HEK293 (cell line): ENCODE data around the gene KATNAL1.

Experiments used
- CTCF ChIA-PET: fragments of 350-600 bp; formaldehyde crosslinking; extraction: SDS; loops from one replicate; lab custom pipeline; 2021; ENCODE audit warnings: antibody characterized with exemption; lab: Yijun Ruan, JAX
- POLR2A ChIA-PET: fragments of 300-600 bp; formaldehyde crosslinking; extraction: SDS; loops from one replicate; lab custom pipeline; 2020; ENCODE audit warnings: antibody characterized with exemption, inconsistent platforms; lab: Yijun Ruan, JAX
- H3K27ac ChIP-seq: fragments of 200-500 bp; sonication (Bioruptor generic); 2 replicates; pipeline ENCODE4 v1.5.1; 2014; ENCODE audit warnings: low read depth, low read length, control low read depth, inconsistent platforms; ENCODE audit errors: extremely low read depth
- H3K36me3 ChIP-seq, 2 experiments: fragments of 200-500 bp in 1 of 2; sonication (Bioruptor generic) in 1 of 2; 1 replicate in 1 of 2; 2 replicates in 1 of 2; pipeline ENCODE4 v1.5.1; 2014 to 2017; ENCODE audit warnings: inconsistent platforms in 2 of 2, low read length in 2 of 2; ENCODE audit not compliant: control insufficient read depth in 2 of 2, insufficient read depth in 1 of 2
- H3K4me1 ChIP-seq: fragments of 200-500 bp; sonication (Bioruptor generic); 2 replicates; pipeline ENCODE4 v1.5.1; 2014; ENCODE audit warnings: mild to moderate bottlenecking, low read length, inconsistent platforms; ENCODE audit not compliant: control insufficient read depth, insufficient read depth
- H3K4me3 ChIP-seq: 2 replicates; pipeline ENCODE4 v1.5.1; 2011; ENCODE audit warnings: low read depth, mild to moderate bottlenecking, control low read depth, low read length, moderate library complexity
- H3K9me3 ChIP-seq: fragments of 200-500 bp; sonication (Bioruptor generic); 2 replicates; pipeline ENCODE4 v1.5.1; 2014; ENCODE audit warnings: low read depth, low read length, inconsistent platforms; ENCODE audit not compliant: control insufficient read depth, insufficient read depth
- HOXA7 ChIP-seq: sonication (generic); formaldehyde crosslinking; IDR thresholded peaks from 2 replicates; pipeline ENCODE4 v1.8.1; 2022; ENCODE audit warnings: missing genetic modification reagents, borderline replicate concordance
- KLF10 ChIP-seq: fragments of 450-650 bp; IDR thresholded peaks from 2 replicates; pipeline ENCODE4 v1.5.1; 2018; ENCODE audit warnings: missing biosample characterization, mild to moderate bottlenecking, missing genetic modification characterization
- PRDM1 ChIP-seq: fragments of 450-650 bp; formaldehyde crosslinking; IDR thresholded peaks from 2 replicates; pipeline ENCODE4; 2016; ENCODE audit warnings: missing biosample characterization, missing genetic modification characterization
- REPIN1 ChIP-seq: fragments of 450-650 bp; formaldehyde crosslinking; IDR thresholded peaks from 2 replicates; pipeline ENCODE4 v1.5.1; 2017; ENCODE audit warnings: missing biosample characterization, missing genetic modification characterization, low read depth
- ZBTB17 ChIP-seq: fragments of 450-650 bp; formaldehyde crosslinking; IDR thresholded peaks from 2 replicates; pipeline ENCODE4 v1.5.1; 2016; ENCODE audit warnings: missing biosample characterization, missing genetic modification characterization
- ZFHX2 ChIP-seq: fragments of 450-650 bp; formaldehyde crosslinking; conservative IDR thresholded peaks from 2 replicates; pipeline ENCODE4 v1.5.1; 2016; ENCODE audit warnings: missing biosample characterization, missing genetic modification characterization
- ZIC2 ChIP-seq: fragments of 450-650 bp; formaldehyde crosslinking; IDR thresholded peaks from 2 replicates; pipeline ENCODE4 v1.5.1; 2016; ENCODE audit warnings: missing biosample characterization, missing genetic modification characterization
- ZNF169 ChIP-seq: fragments of 450-650 bp; formaldehyde crosslinking; IDR thresholded peaks from 2 replicates; pipeline ENCODE4 v1.5.1; 2016; ENCODE audit warnings: missing biosample characterization, missing genetic modification characterization
- ZNF292 ChIP-seq: fragments of 450-650 bp; formaldehyde crosslinking; IDR thresholded peaks from 2 replicates; pipeline ENCODE4 v1.5.1; 2016; ENCODE audit warnings: low read depth, missing biosample characterization, missing genetic modification characterization, borderline replicate concordance
- ZNF391 ChIP-seq: fragments of 450-650 bp; formaldehyde crosslinking; IDR thresholded peaks from 2 replicates; pipeline ENCODE4 v1.5.1; 2016; ENCODE audit warnings: low read depth, missing biosample characterization, missing genetic modification characterization, borderline replicate concordance
- ZNF423 ChIP-seq: fragments of 450-650 bp; formaldehyde crosslinking; IDR thresholded peaks from 2 replicates; pipeline ENCODE4 v1.5.1; 2016; ENCODE audit warnings: missing biosample characterization, missing genetic modification characterization
- ZNF514 ChIP-seq: fragments of 450-650 bp; formaldehyde crosslinking; IDR thresholded peaks from 2 replicates; pipeline ENCODE4 v1.5.1; 2016; ENCODE audit warnings: missing biosample characterization, missing genetic modification characterization
- ZNF555 ChIP-seq: fragments of 450-650 bp; formaldehyde crosslinking; conservative IDR thresholded peaks from 2 replicates; pipeline ENCODE4 v1.5.1; 2017; ENCODE audit warnings: missing biosample characterization, mild to moderate bottlenecking, missing genetic modification characterization, inconsistent platforms
- ZNF558 ChIP-seq: fragments of 450-650 bp; formaldehyde crosslinking; IDR thresholded peaks from 2 replicates; pipeline ENCODE4 v1.5.1; 2016; ENCODE audit warnings: missing biosample characterization, missing genetic modification characterization
- ZNF629 ChIP-seq: fragments of 450-650 bp; formaldehyde crosslinking; IDR thresholded peaks from 2 replicates; pipeline ENCODE4 v1.5.1; 2017; ENCODE audit warnings: missing biosample characterization, missing genetic modification characterization
- ZNF747 ChIP-seq: fragments of 450-650 bp; formaldehyde crosslinking; IDR thresholded peaks from 2 replicates; pipeline ENCODE4 v1.5.1; 2016; ENCODE audit warnings: missing biosample characterization, missing genetic modification characterization
- ZNF785 ChIP-seq: fragments of 450-650 bp; formaldehyde crosslinking; IDR thresholded peaks from 2 replicates; pipeline ENCODE4 v1.5.1; 2016; ENCODE audit warnings: missing biosample characterization, missing genetic modification characterization
- TF ChIP-seq, protein P1 (sequence below): fragments of 450-650 bp; IDR thresholded peaks from 2 replicates; pipeline ENCODE4 v1.5.1; 2018; ENCODE audit warnings: missing biosample characterization, missing genetic modification characterization
- TF ChIP-seq, protein P2 (sequence below): fragments of 450-650 bp; formaldehyde crosslinking; IDR thresholded peaks from 2 replicates; pipeline ENCODE4 v1.5.1; 2016; ENCODE audit warnings: missing biosample characterization, missing genetic modification characterization
- TF ChIP-seq, protein P3 (sequence below): fragments of 450-650 bp; formaldehyde crosslinking; IDR thresholded peaks from 2 replicates; pipeline ENCODE4 v1.5.1; 2016; ENCODE audit warnings: missing biosample characterization, missing genetic modification characterization
- TF ChIP-seq, protein P4 (sequence below): fragments of 450-650 bp; formaldehyde crosslinking; IDR thresholded peaks from 2 replicates; pipeline ENCODE4 v1.5.1; 2016; ENCODE audit warnings: missing biosample characterization, missing genetic modification characterization
- TF ChIP-seq, protein P5 (sequence below): sonication (generic); formaldehyde crosslinking; IDR thresholded peaks from 2 replicates; pipeline ENCODE4 v1.8.1; 2022; ENCODE audit warnings: mild to moderate bottlenecking, moderate library complexity, missing genetic modification reagents
- TF ChIP-seq, protein P6 (sequence below): fragments of 450-650 bp; formaldehyde crosslinking; IDR thresholded peaks from 2 replicates; pipeline ENCODE4 v1.5.1; 2016; ENCODE audit warnings: missing biosample characterization, missing genetic modification characterization

Gene KATNAL1

DNA sequence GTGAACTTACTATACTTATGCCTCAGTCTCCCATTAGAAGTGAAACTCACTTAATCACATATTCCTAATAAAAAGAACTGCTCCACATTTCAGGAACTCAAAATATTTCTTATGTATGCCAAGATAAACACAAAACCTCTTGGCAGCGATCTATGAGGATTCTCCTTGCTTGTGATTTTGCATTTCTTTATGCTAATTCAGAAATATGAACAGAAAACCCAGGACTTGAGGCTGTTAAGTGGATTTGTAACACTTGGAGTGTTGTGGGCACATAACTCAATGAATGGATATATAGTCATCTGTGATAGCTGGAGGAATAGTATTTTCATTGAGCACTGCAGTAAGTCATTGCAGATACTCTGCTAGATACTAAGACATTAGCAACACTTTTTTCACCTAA is 5.6 kb upstream of the KATNAL1 start:
- ChIA-PET POLR2A (no interaction called here), CTCF (no interaction called here)
- H3K4me1 ChIP-seq: no peaks in the 10 kb centered on the region
- TF ChIP-seq ZNF558 (tag by site-specific recombination) (no peak), ZNF391 (no peak), ZNF169 (tag by site-specific recombination) (no peak), REPIN1 (tag by site-specific recombination) (no peak), ZNF292 (tag by site-specific recombination) (no peak), ZNF629 (tag by site-specific recombination) (no peak), ZNF747 (tag by site-specific recombination) (no peak), ZNF785 (tag by site-specific recombination) (no peak), ZIC2 (tag by site-specific recombination) (no peak), ZNF423 (tag by site-specific recombination) (no peak), ZNF555 (tag by site-specific recombination) (no peak), ZFHX2 (tag by site-specific recombination) (no peak), HOXA7 (CRISPR knock-in tag) (no peak), ZBTB17 (tag by site-specific recombination) (no peak)
- TF ChIP-seq, protein P1, sequence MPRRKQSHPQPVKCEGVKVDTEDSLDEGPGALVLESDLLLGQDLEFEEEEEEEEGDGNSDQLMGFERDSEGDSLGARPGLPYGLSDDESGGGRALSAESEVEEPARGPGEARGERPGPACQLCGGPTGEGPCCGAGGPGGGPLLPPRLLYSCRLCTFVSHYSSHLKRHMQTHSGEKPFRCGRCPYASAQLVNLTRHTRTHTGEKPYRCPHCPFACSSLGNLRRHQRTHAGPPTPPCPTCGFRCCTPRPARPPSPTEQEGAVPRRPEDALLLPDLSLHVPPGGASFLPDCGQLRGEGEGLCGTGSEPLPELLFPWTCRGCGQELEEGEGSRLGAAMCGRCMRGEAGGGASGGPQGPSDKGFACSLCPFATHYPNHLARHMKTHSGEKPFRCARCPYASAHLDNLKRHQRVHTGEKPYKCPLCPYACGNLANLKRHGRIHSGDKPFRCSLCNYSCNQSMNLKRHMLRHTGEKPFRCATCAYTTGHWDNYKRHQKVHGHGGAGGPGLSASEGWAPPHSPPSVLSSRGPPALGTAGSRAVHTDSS (tag by site-specific recombination): no peak
- TF ChIP-seq, protein P2, sequence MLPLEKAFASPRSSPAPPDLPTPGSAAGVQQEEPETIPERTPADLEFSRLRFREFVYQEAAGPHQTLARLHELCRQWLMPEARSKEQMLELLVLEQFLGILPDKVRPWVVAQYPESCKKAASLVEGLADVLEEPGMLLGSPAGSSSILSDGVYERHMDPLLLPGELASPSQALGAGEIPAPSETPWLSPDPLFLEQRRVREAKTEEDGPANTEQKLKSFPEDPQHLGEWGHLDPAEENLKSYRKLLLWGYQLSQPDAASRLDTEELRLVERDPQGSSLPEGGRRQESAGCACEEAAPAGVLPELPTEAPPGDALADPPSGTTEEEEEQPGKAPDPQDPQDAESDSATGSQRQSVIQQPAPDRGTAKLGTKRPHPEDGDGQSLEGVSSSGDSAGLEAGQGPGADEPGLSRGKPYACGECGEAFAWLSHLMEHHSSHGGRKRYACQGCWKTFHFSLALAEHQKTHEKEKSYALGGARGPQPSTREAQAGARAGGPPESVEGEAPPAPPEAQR (tag by site-specific recombination): no peak
- TF ChIP-seq, protein P3, sequence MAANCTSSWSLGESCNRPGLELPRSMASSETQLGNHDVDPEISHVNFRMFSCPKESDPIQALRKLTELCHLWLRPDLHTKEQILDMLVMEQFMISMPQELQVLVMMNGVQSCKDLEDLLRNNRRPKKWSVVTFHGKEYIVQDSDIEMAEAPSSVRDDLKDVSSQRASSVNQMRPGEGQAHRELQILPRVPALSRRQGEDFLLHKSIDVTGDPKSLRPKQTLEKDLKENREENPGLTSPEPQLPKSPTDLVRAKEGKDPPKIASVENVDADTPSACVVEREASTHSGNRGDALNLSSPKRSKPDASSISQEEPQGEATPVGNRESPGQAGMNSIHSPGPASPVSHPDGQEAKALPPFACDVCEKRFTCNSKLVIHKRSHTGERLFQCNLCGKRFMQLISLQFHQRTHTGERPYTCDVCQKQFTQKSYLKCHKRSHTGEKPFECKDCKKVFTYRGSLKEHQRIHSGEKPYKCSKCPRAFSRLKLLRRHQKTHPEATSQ (tag by site-specific recombination): no peak
- TF ChIP-seq, protein P4, sequence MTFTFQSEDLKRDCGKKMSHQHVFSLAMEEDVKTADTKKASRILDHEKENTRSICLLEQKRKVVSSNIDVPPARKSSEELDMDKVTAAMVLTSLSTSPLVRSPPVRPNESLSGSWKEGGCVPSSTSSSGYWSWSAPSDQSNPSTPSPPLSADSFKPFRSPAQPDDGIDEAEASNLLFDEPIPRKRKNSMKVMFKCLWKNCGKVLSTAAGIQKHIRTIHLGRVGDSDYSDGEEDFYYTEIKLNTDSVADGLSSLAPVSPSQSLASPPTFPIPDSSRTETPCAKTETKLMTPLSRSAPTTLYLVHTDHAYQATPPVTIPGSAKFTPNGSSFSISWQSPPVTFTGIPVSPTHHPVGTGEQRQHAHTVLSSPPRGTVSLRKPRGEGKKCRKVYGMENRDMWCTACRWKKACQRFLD: no peak
- TF ChIP-seq, all 188 proteins: peak for 0
- Histone ChIP-seq H3K27ac (no peak overlapping the region), H3K36me3 (no peaks in the 10 kb centered on the region), H3K4me3 (no peak overlapping the region), H3K9me3 (no peaks in the 10 kb centered on the region)

DNA sequence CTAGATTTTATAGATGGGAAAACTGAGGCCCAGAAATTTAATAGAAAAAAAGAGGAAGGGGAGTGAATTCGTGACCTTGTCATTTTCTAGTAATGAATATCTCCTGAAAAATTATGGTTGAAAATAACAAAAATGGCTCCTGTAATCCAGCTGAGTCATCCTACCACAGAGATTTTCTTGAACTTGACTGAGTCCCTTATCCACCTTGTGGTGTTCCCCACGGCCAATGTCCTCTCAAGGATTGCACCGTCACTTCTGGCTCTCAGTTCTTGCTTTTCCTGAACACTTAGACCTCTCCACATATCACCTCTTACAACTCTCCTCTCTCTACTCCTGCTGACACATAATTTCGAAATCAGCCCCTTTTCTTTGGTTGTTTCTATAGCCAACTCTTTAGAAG is 1.2 kb upstream of the KATNAL1 start:
- H3K4me1 ChIP-seq: peaks cover 5% of the 10 kb centered on the region; the same call in 1 of the 2 replicates
- H3K36me3 ChIP-seq: no peaks in the 10 kb centered on the region
- ChIA-PET POLR2A (no interaction called here), CTCF (no interaction called here)
- no peak for TF ChIP-seq ZNF514 (tag by site-specific recombination)
- TF ChIP-seq KLF10 (tag by site-specific recombination): no peak
- TF ChIP-seq, protein P5, sequence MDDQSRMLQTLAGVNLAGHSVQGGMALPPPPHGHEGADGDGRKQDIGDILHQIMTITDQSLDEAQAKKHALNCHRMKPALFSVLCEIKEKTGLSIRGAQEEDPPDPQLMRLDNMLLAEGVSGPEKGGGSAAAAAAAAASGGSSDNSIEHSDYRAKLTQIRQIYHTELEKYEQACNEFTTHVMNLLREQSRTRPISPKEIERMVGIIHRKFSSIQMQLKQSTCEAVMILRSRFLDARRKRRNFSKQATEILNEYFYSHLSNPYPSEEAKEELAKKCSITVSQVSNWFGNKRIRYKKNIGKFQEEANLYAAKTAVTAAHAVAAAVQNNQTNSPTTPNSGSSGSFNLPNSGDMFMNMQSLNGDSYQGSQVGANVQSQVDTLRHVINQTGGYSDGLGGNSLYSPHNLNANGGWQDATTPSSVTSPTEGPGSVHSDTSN: no peak
- 0 out of 2 replicates have a peak, but pooled peaks have one; percentile 13 for TF ChIP-seq PRDM1 (tag by site-specific recombination)
- TF ChIP-seq, protein P6, sequence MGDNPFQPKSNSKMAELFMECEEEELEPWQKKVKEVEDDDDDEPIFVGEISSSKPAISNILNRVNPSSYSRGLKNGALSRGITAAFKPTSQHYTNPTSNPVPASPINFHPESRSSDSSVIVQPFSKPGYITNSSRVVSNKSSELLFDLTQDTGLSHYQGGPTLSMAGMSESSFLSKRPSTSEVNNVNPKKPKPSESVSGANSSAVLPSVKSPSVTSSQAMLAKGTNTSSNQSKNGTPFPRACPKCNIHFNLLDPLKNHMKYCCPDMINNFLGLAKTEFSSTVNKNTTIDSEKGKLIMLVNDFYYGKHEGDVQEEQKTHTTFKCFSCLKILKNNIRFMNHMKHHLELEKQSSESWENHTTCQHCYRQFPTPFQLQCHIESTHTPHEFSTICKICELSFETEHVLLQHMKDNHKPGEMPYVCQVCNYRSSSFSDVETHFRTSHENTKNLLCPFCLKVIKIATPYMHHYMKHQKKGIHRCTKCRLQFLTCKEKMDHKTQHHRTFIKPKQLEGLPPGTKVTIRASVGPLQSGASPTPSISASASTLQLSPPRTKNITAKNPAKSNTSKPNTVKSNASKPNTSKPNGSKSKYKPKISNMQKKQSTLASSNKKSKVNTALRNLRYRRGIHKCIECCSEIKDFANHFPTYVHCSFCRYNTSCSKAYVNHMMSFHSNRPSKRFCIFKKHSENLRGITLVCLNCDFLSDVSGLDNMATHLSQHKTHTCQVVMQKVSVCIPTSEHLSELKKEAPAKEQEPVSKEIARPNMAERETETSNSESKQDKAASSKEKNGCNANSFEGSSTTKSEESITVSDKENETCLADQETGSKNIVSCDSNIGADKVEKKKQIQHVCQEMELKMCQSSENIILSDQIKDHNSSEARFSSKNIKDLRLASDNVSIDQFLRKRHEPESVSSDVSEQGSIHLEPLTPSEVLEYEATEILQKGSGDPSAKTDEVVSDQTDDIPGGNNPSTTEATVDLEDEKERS (tag by site-specific recombination): no peak
- no peaks in the 10 kb centered on the region for H3K9me3 ChIP-seq
- H3K4me3 ChIP-seq: no peak overlapping the region
- H3K27ac ChIP-seq: no peak overlapping the region
